Activated CD8-positive, alpha-beta memory T cell treated with anti-CD3 and anti-CD28 coated beads for 36 hours (primary cell): ENCODE measurements around the gene SMCR8. TPM values are rescaled to one million over a fixed set of nuclear protein-coding genes. Genes with fewer than 3 reads are reported as not detected.
"Not testable (repeated sequence)": the region's sequence is repeated elsewhere in the genome, so short reads cannot be mapped to it uniquely, and the experiment has no call there.

Experiments
- CTCF ChIA-PET: fragments of 350-600 bp; sonication (Branson Sonifier 250); formaldehyde crosslinking; loops from one replicate; lab custom pipeline; 2021; ENCODE audit warnings: antibody characterized with exemption; lab: Charles Lee
- POLR2A ChIA-PET: fragments of 350-600 bp; sonication (Branson Sonifier 250); formaldehyde crosslinking; loops from one replicate; lab custom pipeline; 2021; ENCODE audit warnings: antibody characterized with exemption; lab: Charles Lee
- total RNA-seq, 2 experiments: library from RNA; stranded (reverse); gene quantifications; one replicate each; pipeline ENCODE4 v1.2.3, GENCODE V29; 2021

The SMCR8 gene
- total RNA-seq, 2 experiments from 2014 or later, result 21.5 to 21.6 TPM

GRCh38 chr17:18332909-18333489 lies 17.9 kb downstream of the SMCR8 start:
- ChIA-PET CTCF (no interaction called here), POLR2A (interaction anchor here (0.7 to 1.0 kb wide), 2 partner anchors 162 to 193 kb away, joined by 3 read pairs; no protein-coding TSS in a partner anchor)

GRCh38 chr17:18338158-18338557 lies 23.1 kb downstream of the SMCR8 start:
- CTCF ChIA-PET, POLR2A ChIA-PET: not testable (repeated sequence)

GRCh38 chr17:18339933-18340332 lies 24.8 kb downstream of the SMCR8 start:
- POLR2A ChIA-PET, result no interaction called here
- CTCF ChIA-PET, result no interaction called here

- POLR2A ChIA-PET, result no interaction called here
Observed at GRCh38 chr17:18344021-18344420, 28.9 kb downstream of the SMCR8 start.

GRCh38 chr17:18353541-18353940 lies 38.4 kb downstream of the SMCR8 start:
- ChIA-PET POLR2A (no interaction called here), CTCF (no interaction called here)

More at GRCh38 chr17:18344021-18344420, 28.9 kb downstream of the SMCR8 start:
- CTCF ChIA-PET, result no interaction called here

- CTCF ChIA-PET, result interaction anchor here (0.6 kb wide), 1 partner anchor 605 kb away, joined by 6 read pairs; no protein-coding TSS in a partner anchor
- POLR2A ChIA-PET, result no interaction called here
Observed at GRCh38 chr17:18356624-18357023, 41.5 kb downstream of the SMCR8 start.

GRCh38 chr17:18360518-18360917 lies 45.4 kb downstream of the SMCR8 start:
- CTCF ChIA-PET, result no interaction called here
- POLR2A ChIA-PET, result interaction anchor here (0.7 kb wide), 2 partner anchors 135 to 881 kb away, joined by 3 to 4 read pairs; partner anchors contain the start of gene LLGL1

- CTCF ChIA-PET, result interaction anchor here (0.7 to 1.1 kb wide), 2 partner anchors 113 to 181 kb away, joined by 3 read pairs; no protein-coding TSS in a partner anchor
- POLR2A ChIA-PET, result no interaction called here
Observed at GRCh38 chr17:18361837-18362697, 47.0 kb downstream of the SMCR8 start.

GRCh38 chr17:18362698-18363100 lies 47.6 kb downstream of the SMCR8 start:
- ChIA-PET POLR2A (no interaction called here), CTCF (interaction anchor here (1.1 kb wide), 1 partner anchor 114 kb away, joined by 3 read pairs; no protein-coding TSS in a partner anchor)

- ChIA-PET CTCF (interaction anchor here (1.1 kb wide), 1 partner anchor 115 kb away, joined by 3 read pairs; no protein-coding TSS in a partner anchor), POLR2A (no interaction called here)
Observed at GRCh38 chr17:18363101-18364049, 48.3 kb downstream of the SMCR8 start, which contains the start of gene SHMT1. SHMT1 (minus strand) TSS chr17:18363550; CDS start chr17:18355981, 7,569 bp downstream.

- ChIA-PET CTCF (no interaction called here), POLR2A (no interaction called here)
Observed at GRCh38 chr17:18364166-18364565, 49.1 kb downstream of the SMCR8 start.

GRCh38 chr17:18368946-18369345 lies 53.9 kb downstream of the SMCR8 start:
- POLR2A ChIA-PET, result no interaction called here
- CTCF ChIA-PET, result no interaction called here

- ChIA-PET POLR2A (no interaction called here), CTCF (no interaction called here)
Observed at GRCh38 chr17:18370761-18371160, 55.7 kb downstream of the SMCR8 start.

GRCh38 chr17:18371455-18371854 lies 56.4 kb downstream of the SMCR8 start:
- POLR2A ChIA-PET, result no interaction called here
- CTCF ChIA-PET, result no interaction called here

GRCh38 chr17:18373181-18373580 lies 58.1 kb downstream of the SMCR8 start:
- CTCF ChIA-PET, POLR2A ChIA-PET: not testable (repeated sequence)

- ChIA-PET POLR2A (no interaction called here), CTCF (no interaction called here)
Observed at GRCh38 chr17:18374216-18374615, 59.1 kb downstream of the SMCR8 start.
